ENCODE measurements around the gene JAKMIP1. TPM values are rescaled to one million over a fixed set of nuclear protein-coding genes. Genes with fewer than 3 reads are reported as not detected.

JAKMIP1 gene
- total RNA-seq, 2 experiments from 2014 or later, result 2.0 to 2.1 TPM

GRCh38 chr4:6097581-6097980 is 102.8 kb downstream of the JAKMIP1 start:
- ATAC-seq (ENCODE audit: poor library complexity), result no peak
- H3K36me3 Mint-ChIP-seq (ENCODE audit: low read depth), result no peaks in the 10 kb centered on the region
- H3K27ac Mint-ChIP-seq, result no peak overlapping the region
- no peaks in the 10 kb centered on the region for H3K4me1 Mint-ChIP-seq (ENCODE audit: low read depth)
- peaks cover 5% of the 10 kb centered on the region for H3K9me3 Mint-ChIP-seq
- H3K27me3 ChIP-seq (ENCODE audit: control insufficient read depth in 1 of 2, insufficient read depth in 2 of 2, low read length in 2 of 2), result no peaks in the 10 kb centered on the region
- POLR2A ChIA-PET, result no interaction called here
- no peaks in the 10 kb centered on the region for H3K4me1 ChIP-seq (ENCODE audit: insufficient read depth, low read length)
- no peaks in the 10 kb centered on the region for H3K27me3 Mint-ChIP-seq
- H3K9me3 ChIP-seq (ENCODE audit: control insufficient read depth in 1 of 2, insufficient read depth in 1 of 2, low read length in 2 of 2), result no peaks in the 10 kb centered on the region
- no peaks in the 10 kb centered on the region for H3K36me3 ChIP-seq (ENCODE audit: insufficient read depth, low read length)
- no peak for DNase-seq
- no peak overlapping the region for H3K4me3 ChIP-seq (ENCODE audit: low read length)
- TF ChIP-seq, protein P1, sequence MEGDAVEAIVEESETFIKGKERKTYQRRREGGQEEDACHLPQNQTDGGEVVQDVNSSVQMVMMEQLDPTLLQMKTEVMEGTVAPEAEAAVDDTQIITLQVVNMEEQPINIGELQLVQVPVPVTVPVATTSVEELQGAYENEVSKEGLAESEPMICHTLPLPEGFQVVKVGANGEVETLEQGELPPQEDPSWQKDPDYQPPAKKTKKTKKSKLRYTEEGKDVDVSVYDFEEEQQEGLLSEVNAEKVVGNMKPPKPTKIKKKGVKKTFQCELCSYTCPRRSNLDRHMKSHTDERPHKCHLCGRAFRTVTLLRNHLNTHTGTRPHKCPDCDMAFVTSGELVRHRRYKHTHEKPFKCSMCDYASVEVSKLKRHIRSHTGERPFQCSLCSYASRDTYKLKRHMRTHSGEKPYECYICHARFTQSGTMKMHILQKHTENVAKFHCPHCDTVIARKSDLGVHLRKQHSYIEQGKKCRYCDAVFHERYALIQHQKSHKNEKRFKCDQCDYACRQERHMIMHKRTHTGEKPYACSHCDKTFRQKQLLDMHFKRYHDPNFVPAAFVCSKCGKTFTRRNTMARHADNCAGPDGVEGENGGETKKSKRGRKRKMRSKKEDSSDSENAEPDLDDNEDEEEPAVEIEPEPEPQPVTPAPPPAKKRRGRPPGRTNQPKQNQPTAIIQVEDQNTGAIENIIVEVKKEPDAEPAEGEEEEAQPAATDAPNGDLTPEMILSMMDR (IDR thresholded peaks at IDR 0.05), result no peak
- CTCF ChIA-PET, result no interaction called here
- no peak overlapping the region for H3K4me3 Mint-ChIP-seq
- intact Hi-C loops (cut with DNase I, micrococcal nuclease), result no loop called here
- no peak overlapping the region for H3K27ac ChIP-seq (ENCODE audit: low read depth in 1 of 2, low read length in 2 of 2)

DNA sequence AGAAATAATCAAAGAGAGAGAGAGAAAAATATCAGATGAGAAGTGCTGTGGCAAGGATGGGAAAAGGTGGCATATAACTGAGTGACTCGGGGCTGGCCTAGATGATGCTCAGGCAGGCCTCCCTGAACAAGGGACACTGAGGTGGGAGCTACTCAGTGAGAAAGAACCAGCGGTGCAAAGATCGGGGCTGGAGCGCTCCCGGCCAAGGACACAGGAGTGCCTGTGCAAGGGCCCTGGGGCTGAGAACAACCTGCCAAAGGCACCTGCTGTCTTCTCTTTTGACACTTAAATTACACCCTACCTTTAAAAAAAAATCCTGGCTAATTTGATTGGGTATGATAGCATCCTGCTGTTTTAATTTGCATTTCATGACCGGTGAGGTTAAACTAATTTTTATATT is 104.5 kb downstream of the JAKMIP1 start:
- TF ChIP-seq, protein P1 (IDR thresholded peaks at IDR 0.05), result no peak
- Mint-ChIP-seq H3K4me3 (no peak overlapping the region), H3K36me3 (ENCODE audit: low read depth) (no peaks in the 10 kb centered on the region), H3K4me1 (ENCODE audit: low read depth) (peaks cover 4% of the 10 kb centered on the region), H3K27ac (no peak overlapping the region), H3K27me3 (peaks cover 3% of the 10 kb centered on the region), H3K9me3 (no peaks in the 10 kb centered on the region)
- ChIA-PET POLR2A (no interaction called here), CTCF (no interaction called here)
- intact Hi-C loops (cut with DNase I, micrococcal nuclease), result no loop called here
- Histone ChIP-seq H3K27me3 (ENCODE audit: control insufficient read depth in 1 of 2, insufficient read depth in 2 of 2, low read length in 2 of 2) (no peaks in the 10 kb centered on the region), H3K4me3 (ENCODE audit: low read length) (no peak overlapping the region), H3K36me3 (ENCODE audit: insufficient read depth, low read length) (no peaks in the 10 kb centered on the region), H3K27ac (ENCODE audit: low read depth in 1 of 2, low read length in 2 of 2) (no peak overlapping the region), H3K9me3 (ENCODE audit: control insufficient read depth in 1 of 2, insufficient read depth in 1 of 2, low read length in 2 of 2) (no peaks in the 10 kb centered on the region), H3K4me1 (ENCODE audit: insufficient read depth, low read length) (peaks cover 13% of the 10 kb centered on the region)
- no peak for ATAC-seq (ENCODE audit: poor library complexity)
- no peak for DNase-seq

GRCh38 chr4:6095023-6095752 is 105.2 kb downstream of the JAKMIP1 start:
- ChIA-PET POLR2A (no interaction called here), CTCF (no interaction called here)
- Mint-ChIP-seq H3K9me3 (no peaks in the 10 kb centered on the region), H3K4me3 (no peak overlapping the region), H3K27ac (no peak overlapping the region), H3K27me3 (peaks cover 3% of the 10 kb centered on the region), H3K36me3 (ENCODE audit: low read depth) (no peaks in the 10 kb centered on the region), H3K4me1 (ENCODE audit: low read depth) (peaks cover 4% of the 10 kb centered on the region)
- Histone ChIP-seq H3K4me3 (ENCODE audit: low read length) (no peak overlapping the region), H3K27me3 (ENCODE audit: control insufficient read depth in 1 of 2, insufficient read depth in 2 of 2, low read length in 2 of 2) (no peaks in the 10 kb centered on the region), H3K9me3 (ENCODE audit: control insufficient read depth in 1 of 2, insufficient read depth in 1 of 2, low read length in 2 of 2) (no peaks in the 10 kb centered on the region), H3K36me3 (ENCODE audit: insufficient read depth, low read length) (no peaks in the 10 kb centered on the region), H3K27ac (ENCODE audit: low read depth in 1 of 2, low read length in 2 of 2) (no peak overlapping the region), H3K4me1 (ENCODE audit: insufficient read depth, low read length) (peaks cover 13% of the 10 kb centered on the region)
- intact Hi-C loops (cut with DNase I, micrococcal nuclease), result no loop called here
- DNase-seq (no peak), ATAC-seq (ENCODE audit: poor library complexity) (no peak)
- TF ChIP-seq, protein P1 (IDR thresholded peaks at IDR 0.05), result no peak
